Lower leg skin (tissue), 3 donors: Measurements from ENCODE around the gene FBXO44.

Experiments
- POLR2A ChIP-seq, 2 donors: fragments of 450-650 bp; IDR thresholded peaks; one replicate each; pipeline ENCODE4 v1.6.1; 2016 to 2017; ENCODE audit warnings: antibody characterized with exemption in 2 of 2, mild to moderate bottlenecking in 1 of 2, moderate library complexity in 1 of 2
- TF ChIP-seq, protein P1 (sequence below), 3 donors: fragments of 450-650 bp; IDR thresholded peaks; one replicate each; pipeline ENCODE4 v1.5.1; 2016; ENCODE audit warnings: antibody characterized with exemption in 3 of 3, mild to moderate bottlenecking in 3 of 3, moderate library complexity in 2 of 3

DNA sequence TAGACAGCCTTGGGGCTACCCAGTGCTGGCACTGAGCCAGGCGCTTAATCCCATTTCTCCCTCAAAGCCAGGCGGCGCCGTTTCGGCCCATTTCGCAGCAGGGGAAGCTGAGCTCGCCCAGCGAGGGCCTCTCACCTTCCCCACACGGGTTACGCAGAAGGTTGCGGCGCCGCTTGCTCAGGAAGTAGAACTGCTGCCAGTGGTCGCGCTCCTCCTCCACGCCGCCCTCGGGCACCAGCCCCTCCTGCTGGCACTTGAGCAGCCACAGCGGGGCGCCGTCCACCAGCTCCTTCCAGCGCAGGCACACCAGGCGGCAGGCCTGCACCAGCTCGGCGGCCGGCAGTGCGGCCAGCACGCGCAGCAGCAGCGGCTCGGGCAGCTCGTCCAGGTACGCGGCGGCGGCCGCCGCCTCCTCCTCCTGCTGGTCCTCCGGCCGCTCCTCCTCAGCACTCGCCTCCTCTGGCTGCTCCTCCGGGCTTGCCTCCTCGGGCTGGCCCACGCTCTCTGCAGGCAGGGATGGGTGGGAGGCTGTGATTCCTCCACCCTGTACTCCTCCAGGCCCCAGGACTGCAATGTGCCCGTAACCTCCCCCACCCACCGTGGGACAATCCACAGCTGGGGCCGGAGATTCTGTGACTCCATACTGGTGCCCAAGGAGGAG lies 4.2 kb upstream of the FBXO44 start:
- TF ChIP-seq, protein P1, sequence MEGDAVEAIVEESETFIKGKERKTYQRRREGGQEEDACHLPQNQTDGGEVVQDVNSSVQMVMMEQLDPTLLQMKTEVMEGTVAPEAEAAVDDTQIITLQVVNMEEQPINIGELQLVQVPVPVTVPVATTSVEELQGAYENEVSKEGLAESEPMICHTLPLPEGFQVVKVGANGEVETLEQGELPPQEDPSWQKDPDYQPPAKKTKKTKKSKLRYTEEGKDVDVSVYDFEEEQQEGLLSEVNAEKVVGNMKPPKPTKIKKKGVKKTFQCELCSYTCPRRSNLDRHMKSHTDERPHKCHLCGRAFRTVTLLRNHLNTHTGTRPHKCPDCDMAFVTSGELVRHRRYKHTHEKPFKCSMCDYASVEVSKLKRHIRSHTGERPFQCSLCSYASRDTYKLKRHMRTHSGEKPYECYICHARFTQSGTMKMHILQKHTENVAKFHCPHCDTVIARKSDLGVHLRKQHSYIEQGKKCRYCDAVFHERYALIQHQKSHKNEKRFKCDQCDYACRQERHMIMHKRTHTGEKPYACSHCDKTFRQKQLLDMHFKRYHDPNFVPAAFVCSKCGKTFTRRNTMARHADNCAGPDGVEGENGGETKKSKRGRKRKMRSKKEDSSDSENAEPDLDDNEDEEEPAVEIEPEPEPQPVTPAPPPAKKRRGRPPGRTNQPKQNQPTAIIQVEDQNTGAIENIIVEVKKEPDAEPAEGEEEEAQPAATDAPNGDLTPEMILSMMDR (IDR thresholded peaks at IDR 0.05), result no peak
- TF ChIP-seq POLR2A (IDR thresholded peaks at IDR 0.05), result no peak
